ENCODE results near the gene RPS5.
A peak's percentile ranks its signal among the peaks of the same experiment; 100 is the strongest.
"Not testable (repeated sequence)": the region's sequence is repeated elsewhere in the genome, so short reads cannot be mapped to it uniquely, and the experiment has no call there.

RPS5 gene

GRCh38 chr19:58386576-58387337 is at the start of gene RPS5:
TSS of gene RPS5 (plus strand) at chr19:58387269. CDS start at chr19:58388138, 869 bp downstream.
- peak; percentile 99 for DNase-seq

- no peak for DNase-seq
These were observed 48.7 kb upstream of the RPS5 start for GRCh38 chr19:58338336-58338735.

GRCh38 chr19:58338825-58339558 is 48.1 kb upstream of the RPS5 start:
- DNase-seq, result no peak

- no peak for DNase-seq
These were observed 41.5 kb upstream of the RPS5 start for GRCh38 chr19:58345558-58345957.

- DNase-seq, result peak; percentile 79
These were observed 39.8 kb upstream of the RPS5 start for GRCh38 chr19:58346961-58347929.

- not testable (repeated sequence) for DNase-seq
These were observed 39.0 kb upstream of the RPS5 start for GRCh38 chr19:58348080-58348479.

GRCh38 chr19:58349590-58349989 is 37.5 kb upstream of the RPS5 start:
- DNase-seq, result no peak

- no peak for DNase-seq
These were observed 36.8 kb upstream of the RPS5 start for GRCh38 chr19:58350001-58350861.

- no peak for DNase-seq
These were observed 36.1 kb upstream of the RPS5 start for GRCh38 chr19:58350871-58351557.

GRCh38 chr19:58351558-58351878 is 35.6 kb upstream of the RPS5 start:
- no peak for DNase-seq

GRCh38 chr19:58351990-58352755 is 34.9 kb upstream of the RPS5 start:
- DNase-seq, result no peak

- no peak for DNase-seq
These were observed 34.1 kb upstream of the RPS5 start, which contains the start of gene A1BG for GRCh38 chr19:58352760-58353671. TSS of gene A1BG (minus strand) at chr19:58353492. CDS start at chr19:58353437, 55 bp downstream.

- DNase-seq, result no peak
These were observed 33.2 kb upstream of the RPS5 start for GRCh38 chr19:58353717-58354477.

- no peak for DNase-seq
These were observed 32.5 kb upstream of the RPS5 start for GRCh38 chr19:58354478-58355030.

GRCh38 chr19:58355215-58355796 is 31.8 kb upstream of the RPS5 start:
- DNase-seq, result no peak

- DNase-seq, result peak; percentile 24
These were observed 30.9 kb upstream of the RPS5 start for GRCh38 chr19:58355908-58356765.

Measured in CD4-positive, alpha-beta T cell treated with Interleukin-17A for 1 hour (primary cell).